ENCODE measurements around the gene PUSL1. TPM values are rescaled to one million over a fixed set of nuclear protein-coding genes. Genes with fewer than 3 reads are reported as not detected.

PUSL1 gene
- total and polyA plus RNA-seq, 2 experiments from 2014 or later, result 41.5 to 55.8 TPM

DNA sequence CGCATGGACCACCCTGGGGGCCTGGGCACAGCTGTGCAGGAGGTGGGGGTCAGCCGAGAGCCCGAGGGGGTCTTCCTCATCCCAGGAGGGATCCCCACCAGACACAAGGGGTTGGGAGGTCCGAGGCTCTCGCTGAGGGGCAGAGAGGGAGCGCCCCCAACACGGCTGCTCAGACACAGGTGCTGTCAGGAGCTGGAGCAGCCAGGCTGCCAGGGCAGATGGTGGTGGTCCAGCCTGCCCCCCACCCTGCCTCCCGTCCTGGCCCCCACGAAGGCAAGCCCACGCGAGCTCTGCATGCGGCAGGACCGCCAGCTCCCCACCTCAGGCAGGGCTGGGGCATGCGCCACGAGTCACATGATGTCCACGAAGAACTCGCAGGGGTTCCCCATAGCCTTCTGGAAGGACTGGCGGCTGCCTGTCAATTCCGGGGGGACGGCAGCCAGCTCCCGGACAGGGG lies 27.4 kb downstream of the PUSL1 start:
- Mint-ChIP-seq H3K36me3 (ENCODE audit: low read depth) (peaks cover 10% of the 10 kb centered on the region), H3K27ac (no peak overlapping the region), H3K4me1 (no peaks in the 10 kb centered on the region), H3K27me3 (ENCODE audit: insufficient read depth, low read depth, poor library complexity) (peaks cover 9% of the 10 kb centered on the region), H3K4me3 (no peak overlapping the region), H3K9me3 (no peaks in the 10 kb centered on the region; the same call in 2 of the 3 replicates)
- no peak for TF ChIP-seq NANOG (IDR thresholded peaks at IDR 0.05; ENCODE audit: borderline replicate concordance)
- TF ChIP-seq, protein P1, sequence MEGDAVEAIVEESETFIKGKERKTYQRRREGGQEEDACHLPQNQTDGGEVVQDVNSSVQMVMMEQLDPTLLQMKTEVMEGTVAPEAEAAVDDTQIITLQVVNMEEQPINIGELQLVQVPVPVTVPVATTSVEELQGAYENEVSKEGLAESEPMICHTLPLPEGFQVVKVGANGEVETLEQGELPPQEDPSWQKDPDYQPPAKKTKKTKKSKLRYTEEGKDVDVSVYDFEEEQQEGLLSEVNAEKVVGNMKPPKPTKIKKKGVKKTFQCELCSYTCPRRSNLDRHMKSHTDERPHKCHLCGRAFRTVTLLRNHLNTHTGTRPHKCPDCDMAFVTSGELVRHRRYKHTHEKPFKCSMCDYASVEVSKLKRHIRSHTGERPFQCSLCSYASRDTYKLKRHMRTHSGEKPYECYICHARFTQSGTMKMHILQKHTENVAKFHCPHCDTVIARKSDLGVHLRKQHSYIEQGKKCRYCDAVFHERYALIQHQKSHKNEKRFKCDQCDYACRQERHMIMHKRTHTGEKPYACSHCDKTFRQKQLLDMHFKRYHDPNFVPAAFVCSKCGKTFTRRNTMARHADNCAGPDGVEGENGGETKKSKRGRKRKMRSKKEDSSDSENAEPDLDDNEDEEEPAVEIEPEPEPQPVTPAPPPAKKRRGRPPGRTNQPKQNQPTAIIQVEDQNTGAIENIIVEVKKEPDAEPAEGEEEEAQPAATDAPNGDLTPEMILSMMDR (conservative IDR thresholded peaks at IDR 0.05; ENCODE audit: low read depth in 2 of 2), result no peak
- TF ChIP-seq JUNB (IDR thresholded peaks at IDR 0.05; ENCODE audit: unreplicated experiment), result no peak
- TF ChIP-seq, protein P2, sequence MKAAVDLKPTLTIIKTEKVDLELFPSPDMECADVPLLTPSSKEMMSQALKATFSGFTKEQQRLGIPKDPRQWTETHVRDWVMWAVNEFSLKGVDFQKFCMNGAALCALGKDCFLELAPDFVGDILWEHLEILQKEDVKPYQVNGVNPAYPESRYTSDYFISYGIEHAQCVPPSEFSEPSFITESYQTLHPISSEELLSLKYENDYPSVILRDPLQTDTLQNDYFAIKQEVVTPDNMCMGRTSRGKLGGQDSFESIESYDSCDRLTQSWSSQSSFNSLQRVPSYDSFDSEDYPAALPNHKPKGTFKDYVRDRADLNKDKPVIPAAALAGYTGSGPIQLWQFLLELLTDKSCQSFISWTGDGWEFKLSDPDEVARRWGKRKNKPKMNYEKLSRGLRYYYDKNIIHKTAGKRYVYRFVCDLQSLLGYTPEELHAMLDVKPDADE (IDR thresholded peaks at IDR 0.05), result no peak
- TF ChIP-seq, protein P3, sequence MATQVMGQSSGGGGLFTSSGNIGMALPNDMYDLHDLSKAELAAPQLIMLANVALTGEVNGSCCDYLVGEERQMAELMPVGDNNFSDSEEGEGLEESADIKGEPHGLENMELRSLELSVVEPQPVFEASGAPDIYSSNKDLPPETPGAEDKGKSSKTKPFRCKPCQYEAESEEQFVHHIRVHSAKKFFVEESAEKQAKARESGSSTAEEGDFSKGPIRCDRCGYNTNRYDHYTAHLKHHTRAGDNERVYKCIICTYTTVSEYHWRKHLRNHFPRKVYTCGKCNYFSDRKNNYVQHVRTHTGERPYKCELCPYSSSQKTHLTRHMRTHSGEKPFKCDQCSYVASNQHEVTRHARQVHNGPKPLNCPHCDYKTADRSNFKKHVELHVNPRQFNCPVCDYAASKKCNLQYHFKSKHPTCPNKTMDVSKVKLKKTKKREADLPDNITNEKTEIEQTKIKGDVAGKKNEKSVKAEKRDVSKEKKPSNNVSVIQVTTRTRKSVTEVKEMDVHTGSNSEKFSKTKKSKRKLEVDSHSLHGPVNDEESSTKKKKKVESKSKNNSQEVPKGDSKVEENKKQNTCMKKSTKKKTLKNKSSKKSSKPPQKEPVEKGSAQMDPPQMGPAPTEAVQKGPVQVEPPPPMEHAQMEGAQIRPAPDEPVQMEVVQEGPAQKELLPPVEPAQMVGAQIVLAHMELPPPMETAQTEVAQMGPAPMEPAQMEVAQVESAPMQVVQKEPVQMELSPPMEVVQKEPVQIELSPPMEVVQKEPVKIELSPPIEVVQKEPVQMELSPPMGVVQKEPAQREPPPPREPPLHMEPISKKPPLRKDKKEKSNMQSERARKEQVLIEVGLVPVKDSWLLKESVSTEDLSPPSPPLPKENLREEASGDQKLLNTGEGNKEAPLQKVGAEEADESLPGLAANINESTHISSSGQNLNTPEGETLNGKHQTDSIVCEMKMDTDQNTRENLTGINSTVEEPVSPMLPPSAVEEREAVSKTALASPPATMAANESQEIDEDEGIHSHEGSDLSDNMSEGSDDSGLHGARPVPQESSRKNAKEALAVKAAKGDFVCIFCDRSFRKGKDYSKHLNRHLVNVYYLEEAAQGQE (IDR thresholded peaks at IDR 0.05; ENCODE audit: unreplicated experiment), result no peak
- TF ChIP-seq, protein P4, sequence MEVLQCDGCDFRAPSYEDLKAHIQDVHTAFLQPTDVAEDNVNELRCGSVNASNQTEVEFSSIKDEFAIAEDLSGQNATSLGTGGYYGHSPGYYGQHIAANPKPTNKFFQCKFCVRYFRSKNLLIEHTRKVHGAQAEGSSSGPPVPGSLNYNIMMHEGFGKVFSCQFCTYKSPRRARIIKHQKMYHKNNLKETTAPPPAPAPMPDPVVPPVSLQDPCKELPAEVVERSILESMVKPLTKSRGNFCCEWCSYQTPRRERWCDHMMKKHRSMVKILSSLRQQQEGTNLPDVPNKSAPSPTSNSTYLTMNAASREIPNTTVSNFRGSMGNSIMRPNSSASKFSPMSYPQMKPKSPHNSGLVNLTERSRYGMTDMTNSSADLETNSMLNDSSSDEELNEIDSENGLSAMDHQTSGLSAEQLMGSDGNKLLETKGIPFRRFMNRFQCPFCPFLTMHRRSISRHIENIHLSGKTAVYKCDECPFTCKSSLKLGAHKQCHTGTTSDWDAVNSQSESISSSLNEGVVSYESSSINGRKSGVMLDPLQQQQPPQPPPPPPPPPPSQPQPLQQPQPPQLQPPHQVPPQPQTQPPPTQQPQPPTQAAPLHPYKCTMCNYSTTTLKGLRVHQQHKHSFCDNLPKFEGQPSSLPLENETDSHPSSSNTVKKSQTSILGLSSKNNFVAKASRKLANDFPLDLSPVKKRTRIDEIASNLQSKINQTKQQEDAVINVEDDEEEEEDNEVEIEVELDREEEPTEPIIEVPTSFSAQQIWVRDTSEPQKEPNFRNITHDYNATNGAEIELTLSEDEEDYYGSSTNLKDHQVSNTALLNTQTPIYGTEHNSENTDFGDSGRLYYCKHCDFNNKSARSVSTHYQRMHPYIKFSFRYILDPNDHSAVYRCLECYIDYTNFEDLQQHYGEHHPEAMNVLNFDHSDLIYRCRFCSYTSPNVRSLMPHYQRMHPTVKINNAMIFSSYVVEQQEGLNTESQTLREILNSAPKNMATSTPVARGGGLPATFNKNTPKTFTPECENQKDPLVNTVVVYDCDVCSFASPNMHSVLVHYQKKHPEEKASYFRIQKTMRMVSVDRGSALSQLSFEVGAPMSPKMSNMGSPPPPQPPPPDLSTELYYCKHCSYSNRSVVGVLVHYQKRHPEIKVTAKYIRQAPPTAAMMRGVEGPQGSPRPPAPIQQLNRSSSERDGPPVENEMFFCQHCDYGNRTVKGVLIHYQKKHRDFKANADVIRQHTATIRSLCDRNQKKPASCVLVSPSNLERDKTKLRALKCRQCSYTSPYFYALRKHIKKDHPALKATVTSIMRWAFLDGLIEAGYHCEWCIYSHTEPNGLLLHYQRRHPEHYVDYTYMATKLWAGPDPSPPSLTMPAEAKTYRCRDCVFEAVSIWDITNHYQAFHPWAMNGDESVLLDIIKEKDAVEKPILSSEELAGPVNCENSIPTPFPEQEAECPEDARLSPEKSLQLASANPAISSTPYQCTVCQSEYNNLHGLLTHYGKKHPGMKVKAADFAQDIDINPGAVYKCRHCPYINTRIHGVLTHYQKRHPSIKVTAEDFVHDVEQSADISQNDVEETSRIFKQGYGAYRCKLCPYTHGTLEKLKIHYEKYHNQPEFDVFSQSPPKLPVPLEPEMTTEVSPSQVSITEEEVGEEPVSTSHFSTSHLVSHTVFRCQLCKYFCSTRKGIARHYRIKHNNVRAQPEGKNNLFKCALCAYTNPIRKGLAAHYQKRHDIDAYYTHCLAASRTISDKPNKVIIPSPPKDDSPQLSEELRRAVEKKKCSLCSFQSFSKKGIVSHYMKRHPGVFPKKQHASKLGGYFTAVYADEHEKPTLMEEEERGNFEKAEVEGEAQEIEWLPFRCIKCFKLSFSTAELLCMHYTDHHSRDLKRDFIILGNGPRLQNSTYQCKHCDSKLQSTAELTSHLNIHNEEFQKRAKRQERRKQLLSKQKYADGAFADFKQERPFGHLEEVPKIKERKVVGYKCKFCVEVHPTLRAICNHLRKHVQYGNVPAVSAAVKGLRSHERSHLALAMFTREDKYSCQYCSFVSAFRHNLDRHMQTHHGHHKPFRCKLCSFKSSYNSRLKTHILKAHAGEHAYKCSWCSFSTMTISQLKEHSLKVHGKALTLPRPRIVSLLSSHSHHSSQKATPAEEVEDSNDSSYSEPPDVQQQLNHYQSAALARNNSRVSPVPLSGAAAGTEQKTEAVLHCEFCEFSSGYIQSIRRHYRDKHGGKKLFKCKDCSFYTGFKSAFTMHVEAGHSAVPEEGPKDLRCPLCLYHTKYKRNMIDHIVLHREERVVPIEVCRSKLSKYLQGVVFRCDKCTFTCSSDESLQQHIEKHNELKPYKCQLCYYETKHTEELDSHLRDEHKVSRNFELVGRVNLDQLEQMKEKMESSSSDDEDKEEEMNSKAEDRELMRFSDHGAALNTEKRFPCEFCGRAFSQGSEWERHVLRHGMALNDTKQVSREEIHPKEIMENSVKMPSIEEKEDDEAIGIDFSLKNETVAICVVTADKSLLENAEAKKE (CRISPR knock-in tag; IDR thresholded peaks at IDR 0.05), result no peak
- TF ChIP-seq POLR2AphosphoS5 (IDR thresholded peaks at IDR 0.05; ENCODE audit: low read depth), result no peak
- no peak for TF ChIP-seq CREB1 (CRISPR knock-in tag; IDR thresholded peaks at IDR 0.05; ENCODE audit: low read depth)
- TF ChIP-seq ZNF114 (CRISPR knock-in tag; IDR thresholded peaks at IDR 0.05), result no peak
- no peak for TF ChIP-seq EZH2phosphoT487 (IDR thresholded peaks at IDR 0.05; ENCODE audit: unreplicated experiment)
- no peak for TF ChIP-seq EZH2 (IDR thresholded peaks at IDR 0.05; ENCODE audit: low read depth, unreplicated experiment)
- no peak for TF ChIP-seq STAT1 (IDR thresholded peaks at IDR 0.05; ENCODE audit: unreplicated experiment)
- TF ChIP-seq ZNF331 (CRISPR knock-in tag; IDR thresholded peaks at IDR 0.05; ENCODE audit: low read depth), result no peak
- H3K27ac ChIP-seq (ENCODE audit: low read depth), result no peak overlapping the region
- H3F3A ChIP-seq (replicated peaks; ENCODE audit: low read depth), result peaks cover 10% of the 10 kb centered on the region
- no peaks in the 10 kb centered on the region for H3K4me1 ChIP-seq (ENCODE audit: insufficient read depth)
- DNase-seq (ENCODE audit: low spot score) (no peak), ATAC-seq (no peak)
- H3K9me2 ChIP-seq (ENCODE audit: insufficient read depth), result no peaks in the 10 kb centered on the region
- H3K79me2 ChIP-seq (replicated peaks; ENCODE audit: insufficient read depth), result no peaks in the 10 kb centered on the region
- no peak overlapping the region for H3K4me2 ChIP-seq
- H3K4me3 ChIP-seq, result no peak overlapping the region
- no peaks in the 10 kb centered on the region for H4K20me1 ChIP-seq (replicated peaks; ENCODE audit: insufficient read depth)
- no peaks in the 10 kb centered on the region for H3K36me3 ChIP-seq (ENCODE audit: insufficient read depth)
- no peaks in the 10 kb centered on the region for H3K27me3 ChIP-seq (ENCODE audit: insufficient read depth)
- H2AFZ ChIP-seq, result no peak overlapping the region

Data from GM23338 (cell line).